Fibroblast of mammary gland (primary cell): ENCODE data around the gene ADGRG3.

Experiments used
- DNase-seq: peaks from one replicate; pipeline ENCODE4 v3.0.0-alpha.2; 2010; ENCODE audit warnings: low read depth
- H3K4me3 ChIP-seq: 2 replicates; pipeline ENCODE4 v1.5.1; 2011; ENCODE audit warnings: low read depth, mild to moderate bottlenecking, low read length, moderate library complexity; ENCODE audit not compliant: control insufficient read depth
- CTCF ChIP-seq: conservative IDR thresholded peaks from 2 replicates; pipeline ENCODE4 v1.5.1; 2011; ENCODE audit warnings: low read depth, low read length, inconsistent platforms; ENCODE audit not compliant: control insufficient read depth, insufficient read depth

ADGRG3 gene

DNA sequence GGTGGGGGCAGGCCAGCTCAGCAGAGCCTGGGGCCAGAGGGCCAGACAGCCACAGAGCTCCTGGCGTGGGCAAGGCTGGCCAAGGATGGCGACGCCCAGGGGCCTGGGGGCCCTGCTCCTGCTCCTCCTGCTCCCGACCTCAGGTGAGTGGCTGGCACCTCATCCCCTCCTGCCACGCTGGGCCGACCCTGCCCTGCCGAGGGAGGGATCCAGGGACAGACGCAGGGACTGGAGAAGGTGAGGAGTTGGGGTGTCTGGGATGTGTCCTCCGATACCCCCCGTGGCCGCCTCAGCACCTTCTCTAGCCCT, at the start of gene ADGRG3:
Gene ADGRG3 (plus strand): TSS at position 44 of the 309 bp plus-strand sequence. CDS start 42 bp downstream, at position 86.
- DNase-seq: no peak
- H3K4me3 ChIP-seq: no peak within 1 kb of the TSS
- TF ChIP-seq CTCF: no peak

DNA sequence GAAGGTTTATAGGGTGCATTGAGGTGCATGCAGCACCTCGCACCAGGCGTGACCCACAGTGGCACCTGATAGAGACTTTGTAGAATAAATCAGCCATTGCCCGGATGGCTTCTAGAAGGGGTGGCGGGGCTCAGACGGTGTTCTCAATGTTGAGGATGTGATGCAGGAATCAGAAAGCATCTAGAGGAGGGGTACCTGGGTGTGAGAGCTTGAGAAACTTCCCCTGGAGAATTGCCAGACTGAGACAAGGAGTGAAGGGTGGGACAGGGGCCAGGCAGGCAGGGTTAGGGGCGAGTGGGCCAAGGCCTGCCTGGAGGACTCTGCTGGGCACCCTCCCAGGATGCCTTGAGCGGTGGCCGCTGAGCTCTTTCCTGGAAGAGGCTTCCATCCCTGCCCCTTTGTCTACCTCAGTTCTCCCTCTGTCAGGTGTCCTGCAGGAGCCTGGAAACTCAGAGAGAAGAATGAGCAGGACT, 48.9 kb upstream of the ADGRG3 start:
- H3K4me3 ChIP-seq: no peak overlapping the region
- TF ChIP-seq CTCF: no peak
- no peak for DNase-seq

- DNase-seq: no peak
- TF ChIP-seq CTCF: no peak
Observed at GRCh38 chr16:57619606-57620334, 48.3 kb upstream of the ADGRG3 start.

DNA sequence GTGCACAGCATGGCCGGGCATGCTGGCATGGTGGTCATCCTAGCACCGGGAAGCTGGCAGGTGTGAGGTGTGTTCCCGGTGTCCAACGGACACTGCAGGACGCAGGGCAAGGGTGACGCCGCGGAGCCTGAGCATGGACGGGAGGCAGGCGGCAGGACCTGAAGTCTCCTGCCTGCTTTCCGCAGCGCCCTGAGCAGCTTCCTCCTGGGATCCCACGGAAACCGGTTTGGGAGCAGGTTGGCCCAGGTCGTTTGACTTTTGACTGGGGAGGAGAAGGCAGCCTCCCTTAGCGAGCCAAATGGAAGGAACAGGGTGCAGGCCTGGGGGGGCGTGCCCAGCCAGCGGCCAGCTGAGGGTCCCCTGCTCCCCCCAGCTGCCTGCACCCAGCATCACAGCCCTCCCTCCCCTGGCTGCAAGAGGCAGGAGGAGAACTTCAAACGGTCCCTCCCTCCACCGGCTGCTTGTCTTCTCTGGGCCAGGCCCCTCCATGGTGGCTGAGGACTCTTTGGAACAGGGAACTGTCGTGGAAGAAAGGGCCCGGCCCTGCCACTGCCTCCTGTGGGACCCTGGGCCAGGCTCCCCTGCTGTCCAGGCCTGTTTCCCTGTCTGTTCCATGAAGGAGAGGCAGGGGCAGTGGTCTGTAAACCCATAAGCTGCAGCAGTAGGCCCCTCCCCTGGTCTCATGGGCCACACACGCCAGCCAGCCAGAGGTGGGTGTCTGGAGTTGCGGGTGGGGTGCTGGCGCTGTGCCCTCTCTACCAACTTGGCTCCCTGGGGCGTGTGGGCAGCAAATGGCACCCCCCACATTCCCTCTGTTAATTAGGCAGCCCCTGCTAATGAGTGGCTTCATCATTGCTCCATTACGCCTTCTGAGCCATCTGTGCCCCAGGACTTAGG, 47.5 kb upstream of the ADGRG3 start:
- TF ChIP-seq CTCF: no peak
- H3K4me3 ChIP-seq: no peak overlapping the region
- DNase-seq: no peak

More at GRCh38 chr16:57619606-57620334, 48.3 kb upstream of the ADGRG3 start:
- no peak overlapping the region for H3K4me3 ChIP-seq

GRCh38 chr16:57621521-57622271, 46.4 kb upstream of the ADGRG3 start:
- H3K4me3 ChIP-seq: no peak overlapping the region
- TF ChIP-seq CTCF: no peak
- DNase-seq: no peak
